SK-MEL-5 (cell line): ENCODE data around the gene FBXO27. TPM values are rescaled to one million over a fixed set of nuclear protein-coding genes. Genes with fewer than 3 reads are reported as not detected.
"Not testable (repeated sequence)": the region's sequence is repeated elsewhere in the genome, so short reads cannot be mapped to it uniquely, and the experiment has no call there.

Source experiments
- DNase-seq: peaks from one replicate; pipeline ENCODE4 v3.0.0-alpha.2; 2016; ENCODE audit warnings: low read depth, low spot score
- in situ Hi-C: cut with HindIII; loops from 2 replicates; pipeline ENCODE4 v1.10.0; 2016; ENCODE audit warnings: low sequenced_read_pairs, high pct_unique_total_duplicates, low pct_unique_long_range_greater_than_20kb
- polyA plus RNA-seq, 2 experiments: library from polyadenylated mRNA; depleted of rRNA; stranded (reverse); fragments of >200 nt; gene quantifications; 2 replicates each; pipeline ENCODE4 v1.2.3, GENCODE V29; 2015
- total RNA-seq: library from RNA; depleted of rRNA; stranded (reverse); fragments of >200 nt; shearing (Covaris generic); gene quantifications from 2 replicates; pipeline ENCODE4 v1.2.3, GENCODE V29; 2014; rRNA removed

Gene FBXO27, protein sequence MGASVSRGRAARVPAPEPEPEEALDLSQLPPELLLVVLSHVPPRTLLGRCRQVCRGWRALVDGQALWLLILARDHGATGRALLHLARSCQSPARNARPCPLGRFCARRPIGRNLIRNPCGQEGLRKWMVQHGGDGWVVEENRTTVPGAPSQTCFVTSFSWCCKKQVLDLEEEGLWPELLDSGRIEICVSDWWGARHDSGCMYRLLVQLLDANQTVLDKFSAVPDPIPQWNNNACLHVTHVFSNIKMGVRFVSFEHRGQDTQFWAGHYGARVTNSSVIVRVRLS
- 0.32 and 1.0 TPM in 2 replicates for total RNA-seq
- 3.5 and 3.9 TPM in 2 replicates for polyA plus RNA-seq (2015; cell fraction: cytosol; rRNA removed)
- 0.33 and 2.3 TPM in 2 replicates for polyA plus RNA-seq (2015; cell fraction: nucleus; rRNA removed)

DNA sequence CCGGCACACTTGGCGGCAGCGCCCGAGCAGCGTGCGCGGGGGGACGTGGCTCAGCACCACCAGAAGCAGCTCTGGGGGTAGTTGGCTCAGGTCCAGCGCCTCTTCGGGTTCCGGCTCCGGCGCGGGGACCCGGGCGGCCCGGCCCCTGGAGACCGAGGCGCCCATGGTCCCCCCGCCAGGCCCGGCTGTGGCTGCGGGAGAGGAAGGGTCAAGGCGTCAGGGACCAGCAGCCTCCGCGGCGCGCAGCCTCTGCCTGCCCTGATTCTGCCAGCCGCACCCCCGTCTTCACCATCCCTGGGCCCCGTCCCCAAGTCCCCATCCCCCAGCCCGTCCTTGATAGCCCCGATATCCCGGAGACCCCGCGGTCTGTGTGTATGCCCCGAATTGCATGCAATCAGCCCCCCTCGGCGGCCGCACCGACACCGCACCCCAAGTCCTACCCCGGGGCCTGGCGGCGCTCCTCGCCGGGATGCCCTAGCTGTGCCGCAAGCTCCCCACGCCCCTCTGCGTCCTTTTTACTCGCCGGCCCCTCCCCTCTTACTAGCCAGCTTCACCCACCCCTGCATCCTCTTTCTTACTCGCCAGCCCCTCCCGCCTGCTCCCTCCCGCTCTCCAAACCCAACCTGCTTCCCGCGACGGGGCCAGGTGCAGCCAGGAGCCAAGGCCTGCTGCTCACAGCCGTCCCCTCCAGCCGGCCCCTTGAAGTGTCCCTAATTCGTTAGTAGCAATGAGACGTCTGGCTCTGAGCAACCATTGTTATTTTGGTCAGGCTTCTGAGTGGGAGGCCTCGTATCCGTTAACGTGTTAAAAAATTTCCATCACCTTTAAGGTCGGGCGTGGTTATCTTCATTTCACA is at the start of gene FBXO27:
Gene FBXO27, minus strand, starts transcription at position 487 of the 856 bp plus-strand sequence. Its CDS starts 322 bp downstream, at position 165.
- in situ Hi-C loops: no loop called here
- no peak for DNase-seq

DNA sequence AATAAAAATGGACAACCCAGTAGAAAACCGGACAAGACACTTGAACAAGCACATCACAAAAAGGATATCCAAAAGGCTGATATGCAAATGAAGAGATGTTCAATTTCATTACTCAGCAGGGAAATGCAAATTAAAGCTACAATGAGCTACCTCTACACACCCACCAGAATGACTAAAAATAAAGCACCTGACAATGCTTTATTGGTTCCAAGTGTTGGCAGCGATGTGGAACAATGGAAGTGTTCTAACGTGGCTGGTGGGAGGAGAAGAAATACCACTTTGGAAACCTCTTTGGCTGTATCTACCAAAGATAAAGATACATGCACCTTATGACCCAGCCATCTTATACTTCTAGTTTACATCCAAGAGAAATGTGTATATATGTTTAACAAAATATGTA is 48.1 kb upstream of the FBXO27 start:
- no peak for DNase-seq

DNA sequence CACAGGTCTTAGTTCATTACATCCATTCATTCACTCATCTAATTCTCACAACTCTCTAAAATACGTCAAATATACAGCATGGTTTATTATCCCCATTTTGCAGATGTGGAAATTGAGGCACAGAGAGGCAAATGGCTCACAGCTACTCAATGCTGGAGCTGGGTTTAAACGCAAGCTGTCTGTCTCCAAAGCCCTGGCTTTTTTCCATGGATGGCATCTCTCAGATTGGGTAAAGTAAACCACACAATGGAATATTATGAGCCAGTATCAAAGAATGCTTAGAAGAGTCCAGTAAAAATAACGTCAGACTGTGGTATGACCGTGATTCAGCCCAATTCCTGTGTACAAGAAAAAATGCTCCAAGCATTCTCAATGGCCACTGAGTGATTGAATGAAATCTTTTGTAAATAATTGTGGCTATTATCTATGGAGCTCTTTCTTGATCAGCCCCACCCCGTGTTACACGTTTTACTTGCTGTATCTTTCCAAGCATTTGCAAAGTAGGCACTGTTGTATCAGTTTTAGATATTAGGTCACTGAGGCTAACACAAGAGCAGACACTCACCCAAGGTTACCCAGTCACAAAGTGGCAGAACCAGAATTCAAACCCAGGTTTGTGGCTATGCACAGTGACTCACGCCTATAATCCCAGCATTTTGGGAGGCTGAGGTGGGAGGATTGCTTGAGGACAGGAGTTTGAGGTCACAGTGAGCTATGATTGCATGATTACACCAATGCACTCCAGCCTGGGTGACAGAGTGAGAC is 46.3 kb upstream of the FBXO27 start:
- DNase-seq: peak; percentile 100
- in situ Hi-C loops: no loop called here

More for the DNA sequence above, 48.1 kb upstream of the FBXO27 start:
- in situ Hi-C loops: no loop called here

DNA sequence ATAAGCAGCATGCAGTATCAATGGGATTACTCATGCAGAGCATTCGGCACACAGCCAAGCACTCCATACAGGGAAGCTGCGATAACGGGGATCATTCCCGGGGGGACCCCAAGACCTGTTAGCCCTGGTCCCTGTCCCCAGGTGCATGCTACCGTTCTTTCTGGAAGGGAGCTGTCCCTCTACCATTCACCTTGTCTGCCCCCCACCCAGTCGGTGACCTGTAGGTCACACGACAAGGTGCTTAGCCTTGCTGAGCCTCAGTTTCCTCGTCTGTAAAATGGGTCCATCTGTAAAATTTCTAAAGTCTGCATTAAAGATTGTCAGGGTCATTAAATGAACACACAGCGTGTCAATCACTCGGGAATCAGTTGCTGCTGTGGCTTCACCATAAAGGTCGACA is 45.0 kb upstream of the FBXO27 start:
- no peak for DNase-seq
- in situ Hi-C loops: no loop called here

DNA sequence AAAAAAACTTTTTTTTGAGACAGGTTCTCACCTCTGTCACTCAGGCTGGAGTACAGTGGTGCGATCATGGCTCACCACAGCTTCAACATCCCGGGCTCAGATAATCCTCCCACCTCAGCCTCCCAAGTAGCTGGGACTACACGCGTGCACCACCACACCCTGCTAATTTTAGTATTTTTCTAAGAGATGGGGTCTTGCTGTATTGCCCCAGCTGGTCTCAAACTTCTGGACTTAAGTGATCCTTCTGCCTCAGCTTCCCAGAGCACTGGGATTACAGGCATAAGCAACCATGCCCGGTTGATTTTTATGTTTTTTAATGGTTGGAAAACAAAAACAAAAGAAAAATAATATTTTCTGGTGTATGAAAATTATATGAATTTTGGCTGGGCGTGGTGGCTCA is 42.6 kb upstream of the FBXO27 start:
- no peak for DNase-seq
- in situ Hi-C loops: no loop called here

DNA sequence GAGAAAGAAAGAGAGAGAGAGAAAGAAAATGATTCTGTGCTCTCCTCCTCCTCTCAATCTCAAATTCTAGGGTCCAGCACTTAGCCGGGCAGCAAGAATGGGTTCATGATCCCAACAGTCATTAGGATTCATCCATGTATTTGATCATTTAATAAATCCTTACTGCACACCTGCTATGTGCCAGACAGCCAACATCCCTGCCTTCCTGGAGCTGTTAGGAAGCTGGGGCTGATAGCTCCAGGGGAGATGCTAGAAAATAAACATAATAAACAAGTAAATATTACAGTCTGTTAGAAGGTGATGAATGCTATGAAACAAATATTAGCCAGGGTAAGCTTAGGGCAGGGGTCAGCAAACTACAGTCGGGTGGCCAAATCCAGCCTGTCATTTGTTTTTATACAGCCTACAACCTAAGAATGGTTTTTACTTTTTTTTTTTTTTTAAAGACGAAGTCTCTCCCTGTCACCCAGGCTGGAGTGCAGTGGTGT is 41.9 kb upstream of the FBXO27 start:
- DNase-seq: no peak
- in situ Hi-C loops: no loop called here

DNA sequence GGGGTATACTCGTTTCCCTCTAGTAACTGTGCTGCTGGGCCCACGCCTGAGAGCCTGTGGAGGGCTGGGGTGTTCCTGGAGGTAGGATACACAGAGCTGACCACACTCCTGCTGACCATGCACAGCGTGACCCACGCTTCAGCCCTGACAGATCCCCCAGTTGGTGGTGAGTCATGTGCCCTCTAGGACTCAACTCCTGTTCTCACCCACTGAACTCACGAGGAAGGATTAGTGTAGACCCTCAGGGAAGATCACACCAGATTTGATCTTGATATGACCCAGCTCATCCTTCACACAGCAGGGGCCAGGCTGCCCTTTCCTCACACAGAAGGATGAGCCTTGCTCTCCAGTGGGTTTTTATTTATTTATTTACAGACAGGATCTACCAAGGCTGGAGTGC is 38.5 kb upstream of the FBXO27 start:
- peak; percentile 96 for DNase-seq
- in situ Hi-C loops: no loop called here

DNA sequence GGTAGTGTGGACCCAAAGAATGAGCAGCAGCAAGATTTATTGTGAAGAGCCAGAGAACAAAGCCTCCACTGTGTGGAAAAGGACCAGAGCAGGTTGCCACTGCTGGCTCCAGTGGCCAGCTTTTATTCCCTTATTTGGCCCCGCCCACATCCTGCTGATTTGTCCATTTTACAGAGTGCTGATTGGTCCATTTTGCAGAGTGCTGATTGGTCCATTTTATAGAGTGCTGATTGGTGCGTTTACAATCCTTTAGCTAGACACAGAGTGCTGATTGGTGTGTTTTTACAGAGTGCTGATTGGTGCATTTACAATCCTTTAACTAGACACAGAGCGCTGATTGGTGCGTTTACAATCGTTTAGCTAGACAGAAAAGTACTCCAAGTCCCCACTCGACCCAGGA is 35.9 kb upstream of the FBXO27 start:
- in situ Hi-C loops, DNase-seq: not testable (repeated sequence)

DNA sequence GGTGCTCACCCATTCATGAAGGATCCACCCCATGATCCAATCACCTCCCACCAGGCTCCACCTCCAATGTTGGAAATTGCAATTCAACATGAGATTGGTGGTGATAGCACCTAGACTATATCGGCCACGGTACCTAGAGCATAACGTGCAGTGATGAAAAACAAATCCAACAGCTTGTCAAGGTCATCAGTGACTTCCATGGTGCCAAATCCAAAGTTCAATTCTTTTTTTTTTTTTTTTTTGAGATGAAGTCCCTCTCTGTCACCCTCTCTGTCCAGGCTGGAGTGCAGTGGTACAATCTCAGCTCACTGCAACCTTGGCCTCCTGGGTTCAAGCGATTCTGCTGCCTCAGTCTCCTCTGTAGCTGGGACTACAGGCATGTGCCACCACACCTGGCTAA is 34.8 kb upstream of the FBXO27 start:
- in situ Hi-C loops: no loop called here
- no peak for DNase-seq

DNA sequence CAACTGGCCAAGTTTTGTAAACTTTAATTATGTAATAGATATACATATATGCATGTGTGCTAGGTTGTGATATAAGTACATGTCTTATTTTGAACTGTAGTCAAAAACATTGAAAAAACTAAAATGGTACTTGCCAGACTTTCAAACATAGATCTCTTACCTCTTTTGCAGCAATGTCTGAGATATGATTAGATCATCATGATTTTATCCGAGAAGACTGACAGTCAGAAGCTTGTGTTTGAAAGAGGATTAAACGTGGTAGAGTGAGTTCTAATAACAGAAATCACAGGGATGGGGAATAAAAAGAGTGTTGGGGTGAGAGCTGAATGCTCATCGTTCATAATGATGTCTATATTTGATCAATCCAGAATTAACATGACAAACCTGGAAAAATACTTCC is 33.6 kb upstream of the FBXO27 start:
- in situ Hi-C loops: no loop called here
- DNase-seq: no peak

DNA sequence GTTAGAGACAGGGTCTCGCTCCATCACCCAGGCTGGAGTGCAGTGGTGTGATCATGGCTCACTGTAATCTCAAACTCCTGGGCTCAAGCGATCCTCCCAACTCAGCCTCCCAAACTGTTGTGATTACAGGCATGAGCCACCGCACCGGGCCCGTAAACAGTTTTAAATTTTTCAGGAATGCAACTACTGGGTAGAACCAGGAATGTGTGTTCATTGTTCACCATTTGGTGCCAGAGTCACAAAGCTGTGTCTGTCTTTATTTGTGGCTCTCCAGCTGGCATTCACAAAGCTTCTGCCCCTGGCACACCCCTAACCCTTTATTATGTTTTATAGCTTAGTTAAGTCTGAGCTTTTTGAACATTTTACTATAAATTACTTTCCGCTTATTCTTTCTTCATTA is 32.1 kb upstream of the FBXO27 start:
- peak; percentile 34 for DNase-seq
- in situ Hi-C loops: no loop called here

DNA sequence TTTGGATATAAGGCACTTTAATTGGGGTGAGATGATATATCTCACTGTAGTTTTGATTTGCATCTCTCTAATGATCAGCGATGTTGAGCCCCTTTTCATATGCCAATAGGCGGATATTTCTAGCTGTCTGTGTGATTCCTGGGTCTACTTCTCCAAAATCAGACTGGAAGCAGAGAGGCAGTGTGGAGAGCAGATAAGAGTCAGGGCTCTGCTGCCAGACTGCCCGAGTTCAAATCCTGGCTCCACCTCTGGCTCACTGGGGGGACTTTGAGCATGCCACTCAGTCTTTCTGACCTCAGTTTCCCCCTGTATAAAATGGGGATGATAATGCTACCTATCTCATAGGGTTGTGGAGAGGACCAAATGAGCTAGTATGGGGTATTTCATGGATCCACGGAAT is 27.8 kb upstream of the FBXO27 start:
- in situ Hi-C loops: no loop called here
- DNase-seq: no peak

DNA sequence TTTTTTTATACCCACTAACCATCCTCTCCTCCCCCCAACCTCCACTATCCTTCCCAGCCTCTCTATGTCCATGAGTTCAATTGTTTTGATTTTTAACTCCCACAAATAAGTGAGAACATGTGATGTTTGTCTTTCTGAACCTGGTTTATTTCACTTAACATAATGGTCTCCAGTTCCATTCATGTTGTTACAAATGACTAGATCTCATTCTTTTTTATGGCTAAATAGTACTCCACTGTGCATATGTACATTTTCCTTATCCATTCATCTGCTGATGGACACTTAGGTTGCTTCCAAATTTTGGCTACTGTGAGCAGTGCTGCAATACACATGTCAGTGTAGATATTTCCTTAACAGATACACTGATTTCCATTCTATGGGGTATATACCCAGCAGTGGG is 27.0 kb upstream of the FBXO27 start:
- in situ Hi-C loops: no loop called here
- no peak for DNase-seq

DNA sequence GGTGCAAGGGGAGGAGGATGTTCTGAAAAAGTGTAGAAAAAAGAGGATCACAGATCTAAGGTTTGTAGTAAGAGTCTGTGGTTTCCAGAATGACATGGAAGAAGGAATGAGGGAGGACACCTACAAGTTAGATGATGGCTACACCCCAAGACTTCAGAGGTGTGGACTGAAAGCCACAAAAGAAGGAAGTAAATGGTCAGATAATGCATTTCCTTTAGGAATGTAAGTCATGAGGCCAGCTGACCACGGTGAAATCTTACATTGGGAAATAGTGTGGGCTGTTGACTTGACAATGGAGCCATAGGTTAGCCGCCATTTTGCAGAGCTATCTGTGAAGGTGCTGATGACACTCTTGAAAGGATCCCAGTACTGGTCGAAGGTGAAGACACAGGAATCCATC is 25.3 kb upstream of the FBXO27 start:
- in situ Hi-C loops: no loop called here
- DNase-seq: no peak

DNA sequence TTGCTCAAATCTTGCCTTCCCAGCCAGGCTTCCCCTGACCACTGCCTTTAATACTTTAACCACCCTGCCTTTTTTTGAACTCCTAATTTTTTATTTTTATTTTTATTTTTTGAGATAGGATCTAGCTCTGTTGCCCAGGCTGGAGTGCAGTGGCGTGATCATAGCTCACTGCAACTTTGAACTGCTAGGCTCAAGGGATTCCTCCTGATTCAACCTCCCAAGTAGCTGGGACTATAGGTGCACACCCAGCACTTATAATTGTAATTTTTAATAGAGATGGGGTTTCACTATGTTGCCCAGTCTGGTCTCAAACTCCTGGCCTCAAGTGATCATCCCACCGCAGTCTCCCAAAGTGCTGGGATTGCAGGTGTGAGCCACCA is 21.7 kb upstream of the FBXO27 start:
- in situ Hi-C loops: no loop called here
- no peak for DNase-seq

DNA sequence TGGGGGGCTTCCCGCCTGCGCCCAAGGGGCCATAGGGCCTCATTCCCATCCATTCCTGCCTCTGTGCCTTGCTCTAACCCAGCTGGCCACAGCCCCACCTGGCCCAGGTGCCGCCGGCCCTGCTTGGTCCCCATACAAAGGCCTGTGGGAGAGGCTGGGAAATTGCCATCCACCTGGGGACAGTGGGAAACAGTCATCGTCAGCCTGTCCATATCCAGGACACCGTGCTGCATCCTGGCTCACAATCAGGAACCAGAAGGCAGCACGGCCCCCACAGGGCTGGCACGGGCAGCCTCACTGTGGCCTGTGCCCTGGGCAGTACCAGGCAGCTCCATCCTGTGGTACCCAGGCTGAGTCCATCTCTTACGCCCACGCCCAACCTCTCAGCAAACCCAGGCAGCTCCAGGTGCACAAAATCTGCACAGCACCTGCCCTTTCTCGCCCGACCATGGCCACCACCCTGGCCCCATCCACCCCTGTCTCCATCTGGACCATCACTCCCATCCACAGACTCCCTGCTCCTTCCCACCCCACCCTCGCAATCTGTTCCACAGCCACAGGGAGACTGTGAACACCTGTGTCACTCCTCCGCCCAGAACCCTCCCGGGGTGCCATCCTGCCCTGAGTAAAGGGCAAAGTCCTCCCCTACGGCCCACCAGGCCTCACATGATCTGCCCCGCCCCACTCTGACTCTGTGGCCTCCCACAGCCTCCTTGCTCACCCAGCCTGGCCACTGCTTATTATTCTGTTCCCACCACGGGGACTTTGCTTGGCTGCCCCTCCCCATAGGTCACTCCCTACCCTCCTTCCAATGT is 21.1 kb upstream of the FBXO27 start:
- in situ Hi-C loops: no loop called here
- no peak for DNase-seq

DNA sequence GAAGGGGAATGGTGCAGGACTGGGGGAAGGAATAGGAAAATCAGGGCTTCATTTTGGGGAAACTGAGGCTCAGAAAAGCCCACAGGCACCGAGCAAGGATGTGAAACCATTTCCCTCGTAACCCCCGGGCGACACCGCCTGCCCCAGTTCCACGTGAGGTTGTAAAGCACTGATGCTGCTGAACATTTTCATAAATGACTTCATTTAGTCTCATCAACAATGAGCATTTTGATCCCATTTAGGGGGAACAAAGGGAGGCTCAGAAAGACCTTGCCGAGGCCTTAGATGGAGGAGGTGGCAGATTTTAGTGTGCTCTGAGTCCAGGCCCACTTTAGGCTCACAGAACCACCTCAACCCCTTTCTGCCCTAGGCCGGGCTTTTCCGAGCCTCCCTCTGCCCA is 20.5 kb upstream of the FBXO27 start:
- DNase-seq: peak; percentile 85
- in situ Hi-C loops: no loop called here
